Measurements from ENCODE around the gene PEX14.
A peak's percentile ranks its signal among the peaks of the same experiment; 100 is the strongest.
"Not testable (repeated sequence)": the region's sequence is repeated elsewhere in the genome, so short reads cannot be mapped to it uniquely, and the experiment has no call there.

Gene PEX14

GRCh38 chr1:10467078-10467477, 7.7 kb upstream of the PEX14 start:
- Histone ChIP-seq H3K27ac (no peak overlapping the region), H3K27me3 (no peaks in the 10 kb centered on the region), H3K4me1 (ENCODE audit: control insufficient read depth in 1 of 2, insufficient read depth in 1 of 2, low read depth in 1 of 2, low read length in 1 of 2) (peaks cover 7 to 10% of the 10 kb centered on the region in 2 experiments), H3K4me3 (ENCODE audit: low read depth in 1 of 2, low read length in 1 of 2) (no peak overlapping the region), H3K9me3 (no peaks in the 10 kb centered on the region), H3K36me3 (peaks cover 17% of the 10 kb centered on the region)
- TF ChIP-seq, protein P1, sequence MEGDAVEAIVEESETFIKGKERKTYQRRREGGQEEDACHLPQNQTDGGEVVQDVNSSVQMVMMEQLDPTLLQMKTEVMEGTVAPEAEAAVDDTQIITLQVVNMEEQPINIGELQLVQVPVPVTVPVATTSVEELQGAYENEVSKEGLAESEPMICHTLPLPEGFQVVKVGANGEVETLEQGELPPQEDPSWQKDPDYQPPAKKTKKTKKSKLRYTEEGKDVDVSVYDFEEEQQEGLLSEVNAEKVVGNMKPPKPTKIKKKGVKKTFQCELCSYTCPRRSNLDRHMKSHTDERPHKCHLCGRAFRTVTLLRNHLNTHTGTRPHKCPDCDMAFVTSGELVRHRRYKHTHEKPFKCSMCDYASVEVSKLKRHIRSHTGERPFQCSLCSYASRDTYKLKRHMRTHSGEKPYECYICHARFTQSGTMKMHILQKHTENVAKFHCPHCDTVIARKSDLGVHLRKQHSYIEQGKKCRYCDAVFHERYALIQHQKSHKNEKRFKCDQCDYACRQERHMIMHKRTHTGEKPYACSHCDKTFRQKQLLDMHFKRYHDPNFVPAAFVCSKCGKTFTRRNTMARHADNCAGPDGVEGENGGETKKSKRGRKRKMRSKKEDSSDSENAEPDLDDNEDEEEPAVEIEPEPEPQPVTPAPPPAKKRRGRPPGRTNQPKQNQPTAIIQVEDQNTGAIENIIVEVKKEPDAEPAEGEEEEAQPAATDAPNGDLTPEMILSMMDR (IDR thresholded peaks at IDR 0.05): no peak

GRCh38 chr1:10470043-10470442, 4.7 kb upstream of the PEX14 start:
- H3K4me1 ChIP-seq (ENCODE audit: control insufficient read depth in 1 of 2, insufficient read depth in 1 of 2, low read depth in 1 of 2, low read length in 1 of 2): peaks cover 21 to 25% of the 10 kb centered on the region in 2 experiments
- TF ChIP-seq, protein P1 (IDR thresholded peaks at IDR 0.05): no peak
- no peaks in the 10 kb centered on the region for H3K9me3 ChIP-seq

DNA sequence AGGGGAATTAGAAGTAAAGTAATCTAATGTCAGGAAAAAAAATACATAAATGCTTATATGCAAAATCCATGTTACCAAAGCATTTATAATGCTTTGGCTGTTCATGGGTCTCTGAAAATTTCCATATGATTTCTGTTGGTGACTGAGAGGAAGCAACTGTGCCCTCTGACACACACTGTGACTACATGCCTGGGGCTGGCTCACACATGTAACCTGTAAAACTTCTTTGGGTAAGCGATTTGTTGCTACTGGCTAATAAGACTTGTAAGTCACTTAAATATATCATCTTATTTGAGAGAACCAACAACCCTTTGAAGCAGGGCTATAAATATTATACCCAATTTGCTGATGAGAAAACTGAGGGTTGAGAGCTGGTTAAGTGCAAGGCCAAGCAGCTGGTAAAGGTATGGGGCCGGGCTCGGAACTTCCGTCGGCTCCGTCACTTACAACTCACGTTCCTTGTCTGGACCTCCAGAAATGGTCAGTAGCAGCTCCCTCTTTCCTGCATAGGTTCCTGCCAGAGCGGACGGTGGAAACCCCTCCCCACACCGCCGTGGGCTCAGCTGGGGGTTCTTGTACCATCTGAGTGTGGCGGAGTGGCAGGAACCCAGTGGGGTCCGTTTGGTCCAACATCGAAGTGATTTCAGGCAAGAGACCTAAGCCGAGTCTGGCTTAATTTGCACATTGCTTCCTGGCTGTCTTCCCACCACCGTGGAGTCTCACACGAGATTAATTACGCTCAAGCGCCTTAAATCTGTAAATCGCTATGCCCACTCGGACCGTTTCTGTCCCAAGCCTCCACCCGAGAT, 3.1 kb upstream of the PEX14 start:
- TF ChIP-seq, protein P1 (IDR thresholded peaks at IDR 0.05): no peak
- H3K4me3 ChIP-seq (ENCODE audit: low read depth in 1 of 2, low read length in 1 of 2): peak overlapping the region; percentile 68 to 96
- peaks cover 31 to 35% of the 10 kb centered on the region in 2 experiments for H3K4me1 ChIP-seq (ENCODE audit: control insufficient read depth in 1 of 2, insufficient read depth in 1 of 2, low read depth in 1 of 2, low read length in 1 of 2)
- H3K27ac ChIP-seq: no peak overlapping the region
- H3K9me3 ChIP-seq: no peaks in the 10 kb centered on the region
- no peaks in the 10 kb centered on the region for H3K36me3 ChIP-seq
- H3K27me3 ChIP-seq: no peaks in the 10 kb centered on the region

More at GRCh38 chr1:10470043-10470442, 4.7 kb upstream of the PEX14 start:
- no peak overlapping the region for H3K4me3 ChIP-seq (ENCODE audit: low read depth in 1 of 2, low read length in 1 of 2)
- no peaks in the 10 kb centered on the region for H3K27me3 ChIP-seq
- no peak overlapping the region for H3K27ac ChIP-seq
- H3K36me3 ChIP-seq: no peaks in the 10 kb centered on the region

DNA sequence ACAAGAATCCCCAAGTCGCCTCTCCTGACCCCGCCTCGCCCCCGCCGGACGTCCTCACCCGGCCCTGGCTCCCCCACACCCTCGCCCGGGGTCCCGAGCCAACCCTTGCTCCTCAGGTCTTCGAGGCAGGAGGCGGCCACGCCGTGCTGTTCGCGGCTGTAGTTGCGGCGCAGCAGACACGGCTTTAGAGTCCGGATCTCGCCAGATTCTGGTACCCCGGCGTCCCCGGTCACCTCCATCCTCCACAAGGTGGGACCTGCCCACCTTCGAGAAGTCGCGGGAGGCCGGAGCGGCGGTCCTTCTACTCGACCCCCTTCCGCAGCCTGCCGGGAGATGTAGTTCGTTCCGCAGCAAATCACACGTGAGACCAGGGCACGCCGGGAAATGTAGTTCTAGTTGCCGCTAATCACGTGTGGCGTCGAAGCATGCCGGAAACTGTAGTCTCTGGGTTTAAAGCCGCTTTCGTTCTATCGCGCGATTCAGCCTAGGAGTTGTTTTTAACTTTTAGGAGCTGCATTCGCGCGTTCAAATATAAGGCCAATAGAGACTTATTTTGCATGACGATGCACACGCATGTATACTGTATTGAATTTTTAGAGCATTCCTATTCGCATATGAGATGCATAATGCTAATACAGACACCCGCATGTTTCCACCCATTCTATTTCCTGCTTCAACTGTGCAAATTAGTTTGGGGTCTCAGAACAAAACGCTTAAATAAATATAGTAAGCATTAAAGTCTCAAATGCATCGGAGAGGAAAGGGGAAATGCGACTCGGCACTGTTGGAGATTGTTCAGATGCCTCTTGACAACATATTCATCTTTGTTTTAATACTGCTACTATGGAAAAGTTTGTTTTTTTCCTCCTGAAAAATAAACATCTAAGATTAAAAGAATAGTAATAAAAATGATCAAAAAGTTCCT, 2.3 kb upstream of the PEX14 start, which contains the start of gene DFFA:
DFFA (minus strand) TSS at position 310 of the 925 bp plus-strand sequence; CDS start at position 239, 71 bp downstream.
- H3K4me3 ChIP-seq (ENCODE audit: low read depth in 1 of 2, low read length in 1 of 2): peak within 1 kb of the TSS; percentile 68 to 96
- TF ChIP-seq, protein P1 (IDR thresholded peaks at IDR 0.05): peak; percentile 17

DNA sequence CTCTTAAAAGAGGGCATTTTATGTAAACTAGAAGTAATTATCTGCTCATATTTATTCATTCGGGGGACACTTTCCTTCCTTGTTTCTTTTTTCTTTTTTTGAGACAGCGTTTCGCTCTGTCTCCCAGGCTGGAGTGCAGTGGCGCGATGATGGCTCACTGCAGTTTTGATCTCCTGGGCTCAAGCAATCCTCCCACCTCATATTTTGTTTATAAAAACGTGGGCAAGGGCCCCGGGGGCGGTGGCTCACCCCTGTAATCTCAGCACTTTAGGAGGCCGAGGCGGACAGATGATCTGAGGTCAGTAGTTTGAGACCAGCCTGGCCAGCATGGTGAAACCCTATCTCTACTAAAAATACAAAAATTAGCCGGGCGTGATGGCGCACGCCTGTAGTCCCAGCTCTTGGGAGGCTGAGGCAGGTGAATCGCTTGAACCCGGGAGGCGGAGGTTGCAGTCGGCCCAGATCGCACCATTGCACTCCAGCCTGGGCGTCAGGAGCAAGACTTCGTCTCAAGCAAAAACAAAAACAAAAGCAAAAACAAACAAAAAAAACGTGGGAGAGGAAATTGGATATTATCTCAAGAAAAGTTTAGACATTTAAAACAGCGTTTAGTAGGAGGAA, 1.5 kb upstream of the PEX14 start:
- no peak overlapping the region for H3K4me3 ChIP-seq (ENCODE audit: low read depth in 1 of 2, low read length in 1 of 2)
- no peaks in the 10 kb centered on the region for H3K9me3 ChIP-seq
- TF ChIP-seq, protein P1 (IDR thresholded peaks at IDR 0.05): no peak
- no peak overlapping the region for H3K27ac ChIP-seq
- no peaks in the 10 kb centered on the region for H3K36me3 ChIP-seq
- H3K4me1 ChIP-seq (ENCODE audit: control insufficient read depth in 1 of 2, insufficient read depth in 1 of 2, low read depth in 1 of 2, low read length in 1 of 2): peaks cover 31 to 35% of the 10 kb centered on the region in 2 experiments
- H3K27me3 ChIP-seq: no peaks in the 10 kb centered on the region

More for the DNA sequence above, 2.3 kb upstream of the PEX14 start, which contains the start of gene DFFA:
- peaks cover 31 to 35% of the 10 kb centered on the region in 2 experiments for H3K4me1 ChIP-seq (ENCODE audit: control insufficient read depth in 1 of 2, insufficient read depth in 1 of 2, low read depth in 1 of 2, low read length in 1 of 2)
- H3K27ac ChIP-seq: peak within 1 kb of the TSS; percentile 37
- no peaks in the 10 kb centered on the region for H3K36me3 ChIP-seq
- H3K9me3 ChIP-seq: no peaks in the 10 kb centered on the region
- H3K27me3 ChIP-seq: no peaks in the 10 kb centered on the region

GRCh38 chr1:10474309-10474612, 489 bp upstream of the PEX14 start:
- H3K9me3 ChIP-seq, H3K36me3 ChIP-seq: not testable (repeated sequence)
- H3K4me1 ChIP-seq (ENCODE audit: control insufficient read depth in 1 of 2, insufficient read depth in 1 of 2, low read depth in 1 of 2, low read length in 1 of 2): peaks cover 31 to 35% of the 10 kb centered on the region in 2 experiments

More at GRCh38 chr1:10474309-10474612, 489 bp upstream of the PEX14 start:
- H3K27ac ChIP-seq, H3K27me3 ChIP-seq: not testable (repeated sequence)
- peak overlapping the region; percentile 63 to 72 for H3K4me3 ChIP-seq (ENCODE audit: low read depth in 1 of 2, low read length in 1 of 2)
